Measurements from ENCODE around the gene USP35.

Gene USP35

GRCh38 chr11:78248191-78248590 is 59.5 kb downstream of the USP35 start:
- Histone ChIP-seq H3K4me1 (ENCODE audit: insufficient read depth, low read length, poor library complexity, severe bottlenecking) (no peaks in the 10 kb centered on the region), H3K4me2 (ENCODE audit: low read depth, low read length, poor library complexity, severe bottlenecking) (no peak overlapping the region), H3K9me2 (replicated peaks; ENCODE audit: low read depth, low read length) (no peaks in the 10 kb centered on the region), H3K9ac (ENCODE audit: low read depth, low read length, poor library complexity, severe bottlenecking) (no peak overlapping the region), H3F3A (ENCODE audit: low read depth) (no peaks in the 10 kb centered on the region), H2AFZ (ENCODE audit: low read length) (no peak overlapping the region), H3K36me3 (ENCODE audit: insufficient read depth, low read length) (no peaks in the 10 kb centered on the region), H4K20me1 (ENCODE audit: insufficient read depth, low read length, poor library complexity, severe bottlenecking) (no peaks in the 10 kb centered on the region), H3K27me3 (ENCODE audit: insufficient read depth, low read length, poor library complexity, severe bottlenecking) (no peaks in the 10 kb centered on the region), H3K79me2 (ENCODE audit: insufficient read depth, low read length) (no peaks in the 10 kb centered on the region), H3K9me3 (ENCODE audit: insufficient read depth, low read depth, low read length) (no peaks in the 10 kb centered on the region), H3K4me3 (ENCODE audit: low read length, poor library complexity, severe bottlenecking) (no peak overlapping the region)
- TF ChIP-seq CTCF (conservative IDR thresholded peaks at IDR 0.05; ENCODE audit: low read length) (no peak), EZH2phosphoT487 (IDR thresholded peaks at IDR 0.05; ENCODE audit: borderline replicate concordance) (no peak)

DNA sequence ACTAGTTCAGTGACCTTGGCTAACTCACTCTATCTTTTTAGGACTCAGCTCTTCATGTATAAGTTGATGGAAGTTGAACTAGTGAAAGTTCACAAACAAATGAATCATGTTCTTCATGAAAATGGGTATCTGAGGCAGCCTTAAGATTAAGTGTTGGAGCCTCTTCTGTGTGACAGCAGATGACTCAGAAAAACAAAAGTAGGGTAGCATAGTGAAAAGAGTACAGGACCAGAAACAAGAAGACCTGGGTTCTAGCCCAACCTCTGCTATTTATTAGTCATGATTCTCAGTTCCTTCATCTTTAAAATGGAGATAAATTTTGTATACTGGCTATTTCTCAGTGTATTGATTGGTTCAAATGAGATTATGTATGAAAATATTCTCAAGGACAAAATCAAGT is 60.2 kb downstream of the USP35 start:
- Histone ChIP-seq H3K27me3 (ENCODE audit: insufficient read depth, low read length, poor library complexity, severe bottlenecking) (no peaks in the 10 kb centered on the region), H3F3A (ENCODE audit: low read depth) (no peaks in the 10 kb centered on the region), H3K4me1 (ENCODE audit: insufficient read depth, low read length, poor library complexity, severe bottlenecking) (no peaks in the 10 kb centered on the region), H4K20me1 (ENCODE audit: insufficient read depth, low read length, poor library complexity, severe bottlenecking) (no peaks in the 10 kb centered on the region), H3K9ac (ENCODE audit: low read depth, low read length, poor library complexity, severe bottlenecking) (no peak overlapping the region), H3K36me3 (ENCODE audit: insufficient read depth, low read length) (no peaks in the 10 kb centered on the region), H3K9me2 (replicated peaks; ENCODE audit: low read depth, low read length) (no peaks in the 10 kb centered on the region), H3K4me3 (ENCODE audit: low read length, poor library complexity, severe bottlenecking) (no peak overlapping the region), H2AFZ (ENCODE audit: low read length) (no peak overlapping the region), H3K9me3 (ENCODE audit: insufficient read depth, low read depth, low read length) (no peaks in the 10 kb centered on the region), H3K79me2 (ENCODE audit: insufficient read depth, low read length) (no peaks in the 10 kb centered on the region), H3K4me2 (ENCODE audit: low read depth, low read length, poor library complexity, severe bottlenecking) (no peak overlapping the region)
- TF ChIP-seq EZH2phosphoT487 (IDR thresholded peaks at IDR 0.05; ENCODE audit: borderline replicate concordance) (no peak), CTCF (conservative IDR thresholded peaks at IDR 0.05; ENCODE audit: low read length) (no peak)

DNA sequence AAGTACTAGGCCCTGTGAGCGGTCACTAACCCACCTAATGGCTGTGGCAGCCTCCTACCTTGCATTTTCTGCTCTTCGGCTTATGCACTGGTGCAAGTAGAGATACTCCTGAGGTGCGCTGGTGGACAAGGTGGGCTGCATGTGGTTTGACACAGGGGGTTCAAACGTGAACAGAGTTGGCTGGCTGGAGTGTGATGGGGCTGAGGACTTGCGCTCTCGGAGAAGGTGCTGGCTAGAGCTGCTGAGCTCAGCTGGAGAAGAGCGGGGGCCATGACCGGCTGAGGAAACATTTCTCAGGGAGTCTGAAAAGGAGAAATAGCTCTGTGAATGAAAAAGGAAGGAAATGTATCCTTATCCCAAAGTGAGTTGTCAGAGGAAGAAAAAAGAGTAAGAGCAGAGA is 61.4 kb downstream of the USP35 start:
- Histone ChIP-seq H3F3A (ENCODE audit: low read depth) (no peaks in the 10 kb centered on the region), H3K36me3 (ENCODE audit: insufficient read depth, low read length) (no peaks in the 10 kb centered on the region), H3K9me2 (replicated peaks; ENCODE audit: low read depth, low read length) (no peaks in the 10 kb centered on the region), H3K27me3 (ENCODE audit: insufficient read depth, low read length, poor library complexity, severe bottlenecking) (no peaks in the 10 kb centered on the region), H3K4me2 (ENCODE audit: low read depth, low read length, poor library complexity, severe bottlenecking) (no peak overlapping the region), H4K20me1 (ENCODE audit: insufficient read depth, low read length, poor library complexity, severe bottlenecking) (no peaks in the 10 kb centered on the region), H2AFZ (ENCODE audit: low read length) (no peak overlapping the region), H3K79me2 (ENCODE audit: insufficient read depth, low read length) (no peaks in the 10 kb centered on the region), H3K9ac (ENCODE audit: low read depth, low read length, poor library complexity, severe bottlenecking) (no peak overlapping the region), H3K4me1 (ENCODE audit: insufficient read depth, low read length, poor library complexity, severe bottlenecking) (no peaks in the 10 kb centered on the region), H3K9me3 (ENCODE audit: insufficient read depth, low read depth, low read length) (no peaks in the 10 kb centered on the region), H3K4me3 (ENCODE audit: low read length, poor library complexity, severe bottlenecking) (no peak overlapping the region)
- TF ChIP-seq CTCF (conservative IDR thresholded peaks at IDR 0.05; ENCODE audit: low read length) (no peak), EZH2phosphoT487 (IDR thresholded peaks at IDR 0.05; ENCODE audit: borderline replicate concordance) (no peak)
